Smooth muscle cell (in vitro differentiated cells): ENCODE results near the gene BTAF1. TPM values are rescaled to one million over a fixed set of nuclear protein-coding genes. Genes with fewer than 3 reads are reported as not detected.

Experiments
- DNase-seq: peaks from one replicate; lab custom pipeline; 2025; ENCODE audit not compliant: unreplicated experiment; lab: John Stamatoyannopoulos, UW
- H2AFZ ChIP-seq: fragments of 200-600 bp; sonication (generic); 2 replicates; pipeline ENCODE4 v1.6.0; 2016; ENCODE audit warnings: antibody characterized with exemption, low read depth, mild to moderate bottlenecking
- H3F3A ChIP-seq: fragments of 200-600 bp; sonication (generic); 2 replicates; pipeline ENCODE4 v1.6.0; 2017; ENCODE audit warnings: antibody characterized with exemption, low read depth
- H3K27ac ChIP-seq: fragments of 200-600 bp; sonication (generic); 2 replicates; pipeline ENCODE4 v1.5.1; 2016; ENCODE audit warnings: low read depth, mild to moderate bottlenecking
- H3K27me3 ChIP-seq: fragments of 200-600 bp; sonication (generic); 2 replicates; pipeline ENCODE4 v1.6.1; 2016; ENCODE audit warnings: low read depth, mild to moderate bottlenecking
- H3K36me3 ChIP-seq: fragments of 200-600 bp; sonication (generic); 2 replicates; pipeline ENCODE4 v1.5.1; 2016; ENCODE audit warnings: low read depth
- H3K4me1 ChIP-seq: fragments of 200-600 bp; sonication (generic); 2 replicates; pipeline ENCODE4 v1.5.1; 2016; ENCODE audit warnings: low read depth
- H3K4me2 ChIP-seq: fragments of 200-600 bp; sonication (generic); 2 replicates; pipeline ENCODE4 v1.6.0; 2016; ENCODE audit warnings: mild to moderate bottlenecking
- H3K4me3 ChIP-seq: fragments of 200-600 bp; sonication (generic); 2 replicates; pipeline ENCODE4 v1.5.1; 2016; ENCODE audit warnings: mild to moderate bottlenecking
- H3K79me2 ChIP-seq: fragments of 200-600 bp; sonication (generic); 2 replicates; pipeline ENCODE4 v1.6.0; 2016; ENCODE audit warnings: low read depth, mild to moderate bottlenecking
- H3K9ac ChIP-seq: fragments of 200-600 bp; sonication (generic); 2 replicates; pipeline ENCODE4 v1.6.0; 2016; ENCODE audit warnings: low read depth
- H3K9me3 ChIP-seq: fragments of 200-600 bp; sonication (generic); replicated peaks from 2 replicates; pipeline ENCODE4 v1.5.1; 2016; ENCODE audit warnings: low read depth
- H4K20me1 ChIP-seq: fragments of 200-600 bp; sonication (generic); 2 replicates; pipeline ENCODE4 v1.6.0; 2016; ENCODE audit warnings: low read depth
- CTCF ChIP-seq: fragments of 200-600 bp; sonication (generic); IDR thresholded peaks from 2 replicates; pipeline ENCODE4 v1.5.1; 2017; ENCODE audit warnings: borderline replicate concordance, mild to moderate bottlenecking, antibody characterized with exemption; ENCODE audit not compliant: insufficient read depth, poor library complexity, severe bottlenecking
- WGBS: methylation state at CpG from one replicate; pipeline ENCODE4 v1.1.7; 2016; ENCODE audit warnings: low lambda C conversion rate; 5-methylcytosine and 5-hydroxymethylcytosine counted together
- polyA plus RNA-seq: library from polyadenylated mRNA; unstranded; fragments of >200 nt; fragmentation: Nextera tagmentation; extraction: Ambion mirVana; gene quantifications from 2 replicates; pipeline ENCODE4 v1.2.1, GENCODE V29; 2016
- total RNA-seq: library from RNA; depleted of rRNA; stranded (reverse); fragments of >200 nt; gene quantifications from 2 replicates; pipeline ENCODE4 v1.2.3, GENCODE V29; 2014

Gene BTAF1
- total and polyA plus RNA-seq, 2 experiments from 2014 or later: 13.2 to 47.3 TPM

- Histone ChIP-seq H3K9me3 (no peaks in the 10 kb centered on the region), H3K27me3 (no peaks in the 10 kb centered on the region), H3K4me3 (peak overlapping the region; percentile 80), H3K9ac (peak overlapping the region; percentile 98), H3K27ac (peak overlapping the region; percentile 95), H3F3A (no peaks in the 10 kb centered on the region), H3K4me1 (peaks cover 15% of the 10 kb centered on the region), H3K79me2 (peaks cover 57% of the 10 kb centered on the region), H3K36me3 (peaks cover 3% of the 10 kb centered on the region), H4K20me1 (peaks cover 49% of the 10 kb centered on the region), H3K4me2 (peak overlapping the region; percentile 92), H2AFZ (peak overlapping the region; percentile 91)
- WGBS: 8% methylated on average over 21 of the region's 21 CpGs
- TF ChIP-seq CTCF: no peak
- DNase-seq: no peak
Observed at GRCh38 chr10:91924212-91925021, 847 bp downstream of the BTAF1 start.

- no peaks in the 10 kb centered on the region for H3K9me3 ChIP-seq
- peaks cover 15% of the 10 kb centered on the region for H3K4me1 ChIP-seq
- no peaks in the 10 kb centered on the region for H3F3A ChIP-seq
- H3K4me2 ChIP-seq: peak overlapping the region; percentile 92
- H3K36me3 ChIP-seq: peaks cover 3% of the 10 kb centered on the region
- peak overlapping the region; percentile 80 for H3K4me3 ChIP-seq
- WGBS: 74% methylated on average over 2 of the region's 2 CpGs
- DNase-seq: no peak
- peak overlapping the region; percentile 95 for H3K27ac ChIP-seq
- no peaks in the 10 kb centered on the region for H3K27me3 ChIP-seq
- H4K20me1 ChIP-seq: peaks cover 55% of the 10 kb centered on the region
- no peak for TF ChIP-seq CTCF
- H3K9ac ChIP-seq: peak overlapping the region; percentile 98
- no peak overlapping the region for H2AFZ ChIP-seq
- peaks cover 63% of the 10 kb centered on the region for H3K79me2 ChIP-seq
Observed at GRCh38 chr10:91925022-91925320, 1.4 kb downstream of the BTAF1 start.

GRCh38 chr10:91930939-91931338 lies 7.4 kb downstream of the BTAF1 start:
- no peak overlapping the region for H2AFZ ChIP-seq
- no peak overlapping the region for H3K27ac ChIP-seq
- peaks cover 100% of the 10 kb centered on the region for H4K20me1 ChIP-seq

More at GRCh38 chr10:91930939-91931338, 7.4 kb downstream of the BTAF1 start:
- 93% methylated on average over 3 of the region's 3 CpGs for WGBS
- Histone ChIP-seq H3K9ac (no peak overlapping the region), H3K79me2 (peaks cover 97% of the 10 kb centered on the region), H3K4me2 (no peak overlapping the region), H3K36me3 (no peaks in the 10 kb centered on the region), H3K27me3 (no peaks in the 10 kb centered on the region), H3F3A (no peaks in the 10 kb centered on the region), H3K9me3 (no peaks in the 10 kb centered on the region), H3K4me3 (no peak overlapping the region), H3K4me1 (no peaks in the 10 kb centered on the region)
- DNase-seq: no peak
- no peak for TF ChIP-seq CTCF
